PFSK-1 (cell line): ENCODE measurements around the gene OR1I1.

ENCODE experiments used
- FOXP2 ChIP-seq: optimal IDR thresholded peaks from 2 replicates; pipeline ENCODE3; 2011; ENCODE audit warnings: borderline replicate concordance, control low read depth, inconsistent platforms; ENCODE audit not compliant: insufficient read depth; ENCODE audit errors: extremely low read length, extremely low read depth
- POLR2AphosphoS5 ChIP-seq: IDR thresholded peaks from 2 replicates; pipeline ENCODE4 v1.6.1; 2012; ENCODE audit warnings: low read depth, mild to moderate bottlenecking, control low read depth, low read length, moderate library complexity
- REST ChIP-seq, 2 experiments: IDR thresholded peaks; 2 replicates each; pipeline versions ENCODE4 v1.6.1 to v1.8.0; 2011 to 2012; ENCODE audit warnings: low read depth in 2 of 2, low read length in 2 of 2, control low read depth in 1 of 2, inconsistent platforms in 1 of 2, mild to moderate bottlenecking in 1 of 2, moderate library complexity in 1 of 2; ENCODE audit not compliant: insufficient read depth in 1 of 2
- SIN3A ChIP-seq: IDR thresholded peaks from 2 replicates; pipeline ENCODE4 v1.6.1; 2012; ENCODE audit warnings: mild to moderate bottlenecking, low read length, moderate library complexity, borderline replicate concordance; ENCODE audit not compliant: insufficient read depth
- TAF1 ChIP-seq: IDR thresholded peaks from 2 replicates; pipeline ENCODE4 v1.6.1; 2012; ENCODE audit warnings: low read length, control low read depth, borderline replicate concordance; ENCODE audit not compliant: insufficient read depth

Gene OR1I1

GRCh38 chr19:15118789-15119494 lies 36.9 kb downstream of the OR1I1 start:
- TF ChIP-seq SIN3A: no peak
- no peak for TF ChIP-seq REST (IDR thresholded peaks at IDR 0.05; ENCODE audit: insufficient read depth in 1 of 2, low read depth in 2 of 2, low read length in 2 of 2)
- TF ChIP-seq FOXP2: no peak

GRCh38 chr19:15120135-15121026 lies 38.4 kb downstream of the OR1I1 start:
- TF ChIP-seq POLR2AphosphoS5: no peak
- no peak for TF ChIP-seq FOXP2
- TF ChIP-seq REST (IDR thresholded peaks at IDR 0.05; ENCODE audit: insufficient read depth in 1 of 2, low read depth in 2 of 2, low read length in 2 of 2): no peak
- no peak for TF ChIP-seq SIN3A
- TF ChIP-seq TAF1: no peak

GRCh38 chr19:15122331-15123030 lies 40.5 kb downstream of the OR1I1 start:
- TF ChIP-seq POLR2AphosphoS5: no peak
- no peak for TF ChIP-seq REST (IDR thresholded peaks at IDR 0.05; ENCODE audit: insufficient read depth in 1 of 2, low read depth in 2 of 2, low read length in 2 of 2)
- no peak for TF ChIP-seq FOXP2
- no peak for TF ChIP-seq TAF1

- TF ChIP-seq SIN3A (no peak), POLR2AphosphoS5 (no peak), TAF1 (no peak), REST (IDR thresholded peaks at IDR 0.05; ENCODE audit: insufficient read depth in 1 of 2, low read depth in 2 of 2, low read length in 2 of 2) (no peak), FOXP2 (no peak)
Measured at GRCh38 chr19:15123031-15123890, 41.2 kb downstream of the OR1I1 start.
